HCT116 (cell line): Measurements from ENCODE around the gene KANK4. TPM values are rescaled to one million over a fixed set of nuclear protein-coding genes. Genes with fewer than 3 reads are reported as not detected.

ENCODE experiments used
- ATAC-seq: fragments of 200-7000 bp; cut with Tn5 transposase; 2 replicates; pipeline ENCODE4 v1.9.1; 2020; ENCODE audit warnings: mild to moderate bottlenecking, moderate library complexity
- BruUV-seq: library from RNA; stranded (reverse); fragments of 400-500 nt; replicated peaks from 2 replicates; lab custom pipeline; 2021; lab: Mats Ljungman, UMichigan
- CTCF ChIA-PET: fragments of 300-600 bp; sonication (Branson Sonifier 250); formaldehyde crosslinking; loops from one replicate; lab custom pipeline; 2021; ENCODE audit warnings: antibody characterized with exemption; lab: Charles Lee
- POLR2A ChIA-PET: fragments of 300-600, 350-600 bp; sonication (Branson Sonifier 250); formaldehyde crosslinking; loops from one replicate; lab custom pipeline; 2021; ENCODE audit warnings: antibody characterized with exemption; lab: Charles Lee
- RAD21 ChIA-PET, 2 experiments: fragments of 300-600 bp; sonication (Branson Sonifier 250); formaldehyde crosslinking; loops; one replicate each; lab custom pipeline; 2023; ENCODE audit warnings: low total read pairs in 2 of 2; ENCODE audit not compliant: uncharacterized antibody in 2 of 2, unreplicated experiment in 2 of 2, low non-redundant PET in 1 of 2; lab: Charles Lee
- DNase-seq: peaks from one replicate; pipeline ENCODE4 v3.0.0-alpha.2; 2010; ENCODE audit warnings: low read depth, low spot score
- H2AFZ ChIP-seq: fragments of 200-600 bp; shearing (Covaris generic), sonication (generic); 2 replicates; pipeline ENCODE4 v1.6.1; 2017; ENCODE audit warnings: low read depth, mixed run types, mixed read lengths, antibody characterized with exemption, low read length; ENCODE audit not compliant: poor library complexity, severe bottlenecking
- H3K27ac ChIP-seq: 2 replicates; pipeline ENCODE4 v1.5.1; 2012; ENCODE audit warnings: low read depth, low read length
- H3K27me3 ChIP-seq: fragments of 200-600 bp; sonication (generic); 2 replicates; pipeline ENCODE4 v1.6.1; 2016; ENCODE audit warnings: mixed run types, low read length, mixed read lengths; ENCODE audit not compliant: insufficient read depth
- H3K36me3 ChIP-seq, 2 experiments: fragments of 200-500 bp in 1 of 2; fragments of 200-600 bp in 1 of 2; sonication (Bioruptor generic) in 1 of 2; sonication (generic) in 1 of 2; 2 replicates each; pipeline versions ENCODE4 v1.5.1 to v1.6.1; 2014 to 2016; ENCODE audit warnings: low read length in 2 of 2, inconsistent platforms in 1 of 2, mixed read lengths in 1 of 2, mixed run types in 1 of 2; ENCODE audit not compliant: insufficient read depth in 2 of 2, control insufficient read depth in 1 of 2
- H3K4me1 ChIP-seq, 2 experiments: fragments of 200-600 bp in 1 of 2; sonication (generic) in 1 of 2; 2 replicates each; pipeline versions ENCODE4 v1.5.1 to v1.6.1; 2012 to 2017; ENCODE audit warnings: low read length in 2 of 2, inconsistent platforms in 1 of 2, mild to moderate bottlenecking in 1 of 2, mixed read lengths in 1 of 2, mixed run types in 1 of 2, moderate library complexity in 1 of 2; ENCODE audit not compliant: insufficient read depth in 2 of 2, control insufficient read depth in 1 of 2
- H3K4me2 ChIP-seq: fragments of 200-600 bp; sonication (generic); 2 replicates; pipeline ENCODE4 v1.6.1; 2017; ENCODE audit warnings: mixed run types, low read length, mixed read lengths
- H3K4me3 ChIP-seq, 2 experiments: fragments of 200-600 bp in 1 of 2; sonication (generic) in 1 of 2; replicated peaks in 1 of 2; 2 replicates each; pipeline ENCODE4 v1.5.1; 2011 to 2016; ENCODE audit warnings: low read length in 2 of 2, control low read depth in 1 of 2, low read depth in 1 of 2, mild to moderate bottlenecking in 1 of 2, mixed read lengths in 1 of 2, mixed run types in 1 of 2
- H3K79me2 ChIP-seq: fragments of 200-600 bp; sonication (generic); 2 replicates; pipeline ENCODE4 v1.6.1; 2017; ENCODE audit warnings: mild to moderate bottlenecking, mixed run types, low read length, moderate library complexity, mixed read lengths; ENCODE audit not compliant: insufficient read depth
- H3K9ac ChIP-seq: fragments of 200-600 bp; sonication (generic); 2 replicates; pipeline ENCODE4 v1.6.1; 2016; ENCODE audit warnings: low read length, mixed read lengths
- H3K9me2 ChIP-seq: fragments of 200-600 bp; sonication (generic), shearing (Covaris generic); 2 replicates; pipeline ENCODE4 v1.6.1; 2017; ENCODE audit warnings: mixed run types, mild to moderate bottlenecking, moderate library complexity; ENCODE audit not compliant: insufficient read depth
- H3K9me3 ChIP-seq, 2 experiments: fragments of 200-500 bp in 1 of 2; fragments of 200-600 bp in 1 of 2; sonication (Bioruptor generic) in 1 of 2; sonication (generic) in 1 of 2; 2 replicates each; pipeline ENCODE4 v1.6.1; 2014 to 2017; ENCODE audit warnings: low read length in 2 of 2, mixed read lengths in 2 of 2, inconsistent platforms in 1 of 2, low read depth in 1 of 2, mild to moderate bottlenecking in 1 of 2, mixed run types in 1 of 2, moderate library complexity in 1 of 2; ENCODE audit not compliant: control insufficient read depth in 1 of 2, insufficient read depth in 1 of 2
- H4K20me1 ChIP-seq: fragments of 200-600 bp; sonication (generic), shearing (Covaris generic); 2 replicates; pipeline ENCODE4 v1.6.1; 2017; ENCODE audit warnings: mixed run types, mild to moderate bottlenecking, moderate library complexity; ENCODE audit not compliant: insufficient read depth
- CBX3 ChIP-seq: IDR thresholded peaks from 2 replicates; pipeline ENCODE4 v1.6.1; 2012; ENCODE audit warnings: low read depth
- CEBPB ChIP-seq: IDR thresholded peaks from 2 replicates; pipeline ENCODE4 v1.6.1; 2012; ENCODE audit warnings: low read depth
- CTCF ChIP-seq, 3 experiments: fragments of 200-600 bp in 1 of 3; sonication (generic) in 1 of 3; IDR thresholded peaks in 2 of 3; conservative IDR thresholded peaks in 1 of 3; 2 replicates each; pipeline ENCODE4 v1.5.1; 2012 to 2017; ENCODE audit warnings: low read depth in 2 of 3, low read length in 2 of 3, antibody characterized with exemption in 1 of 3, borderline replicate concordance in 1 of 3, control low read depth in 1 of 3, mild to moderate bottlenecking in 1 of 3, mixed read lengths in 1 of 3, mixed run types in 1 of 3, moderate library complexity in 1 of 3; ENCODE audit not compliant: insufficient read depth in 1 of 3
- EGR1 ChIP-seq: IDR thresholded peaks from 2 replicates; pipeline ENCODE4 v1.6.1; 2012; ENCODE audit warnings: low read depth
- EZH2phosphoT487 ChIP-seq: fragments of 200-600 bp; IDR thresholded peaks from 2 replicates; pipeline ENCODE4 v1.6.1; 2018; ENCODE audit warnings: antibody characterized with exemption, borderline replicate concordance
- JUND ChIP-seq: IDR thresholded peaks from 2 replicates; pipeline ENCODE4 v1.6.1; 2012
- POLR2A ChIP-seq: IDR thresholded peaks from 2 replicates; pipeline ENCODE4 v1.7.0; 2011; ENCODE audit warnings: borderline replicate concordance; ENCODE audit not compliant: insufficient read depth, insufficient read length; ENCODE audit errors: extremely low read depth
- POLR2AphosphoS5 ChIP-seq: IDR thresholded peaks from 2 replicates; pipeline ENCODE4 v1.6.1; 2011; ENCODE audit warnings: mild to moderate bottlenecking, low read depth, low read length, moderate library complexity
- RAD21 ChIP-seq: IDR thresholded peaks from 2 replicates; pipeline ENCODE4 v1.6.1; 2012; ENCODE audit warnings: low read depth, mild to moderate bottlenecking
- SIN3A ChIP-seq: IDR thresholded peaks from 2 replicates; pipeline ENCODE4 v1.6.1; 2012; ENCODE audit warnings: low read depth
- SP1 ChIP-seq: IDR thresholded peaks from 2 replicates; pipeline ENCODE4 v1.6.1; 2012; ENCODE audit warnings: low read depth
- SRF ChIP-seq: IDR thresholded peaks from 2 replicates; pipeline ENCODE4 v1.6.1; 2012; ENCODE audit warnings: low read depth
- TCF7L2 ChIP-seq: IDR thresholded peaks from 2 replicates; pipeline ENCODE4 v1.7.0; 2011; ENCODE audit warnings: borderline replicate concordance, inconsistent platforms; ENCODE audit not compliant: insufficient read depth, insufficient read length; ENCODE audit errors: extremely low read depth
- YY1 ChIP-seq: IDR thresholded peaks from 2 replicates; pipeline ENCODE4 v1.6.1; 2011; ENCODE audit warnings: low read length, low read depth, moderate library complexity, mild to moderate bottlenecking; ENCODE audit not compliant: insufficient replicate concordance; ENCODE audit errors: extremely low read depth
- intact Hi-C: fragments of 100-400 bp; cut with micrococcal nuclease; formaldehyde crosslinking; loops from 2 replicates; pipeline ENCODE4 v1.10.0; 2022
- total RNA-seq: library from RNA; stranded (reverse); gene quantifications from one replicate; pipeline ENCODE4 v1.2.1, GENCODE V29; 2021; ENCODE audit not compliant: unreplicated experiment
- TF ChIP-seq, protein P1 (sequence below): IDR thresholded peaks from 2 replicates; pipeline ENCODE4 v1.6.1; 2012; ENCODE audit warnings: low read depth

KANK4 gene
- total RNA-seq, 1 experiment from 2014 or later, result not detected

DNA sequence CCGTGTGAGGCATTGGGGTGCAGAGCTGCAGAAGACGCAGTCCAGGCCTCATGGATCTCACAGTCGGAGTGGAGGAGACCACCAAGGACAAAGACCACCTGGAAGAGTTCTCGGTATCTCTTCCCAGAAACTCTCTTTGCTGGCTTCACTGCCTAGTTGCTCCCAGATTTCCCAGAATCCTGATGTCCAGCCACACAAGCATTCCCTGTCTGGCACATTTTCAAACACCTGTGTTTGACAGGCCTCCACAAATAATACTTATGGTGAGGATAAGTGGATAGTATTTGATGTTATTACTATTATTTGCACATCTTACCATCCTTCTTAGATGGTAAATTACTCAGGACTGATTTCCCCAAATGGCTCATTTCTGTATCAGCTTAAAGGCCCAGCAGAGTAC lies 27.7 kb upstream of the KANK4 start (continued):
- TF ChIP-seq CTCF (IDR thresholded peaks at IDR 0.05 in 2 of 3, conservative IDR thresholded peaks at IDR 0.05 in 1 of 3; ENCODE audit: borderline replicate concordance in 1 of 3, insufficient read depth in 1 of 3, low read depth in 2 of 3, low read length in 2 of 3) (no peak), SIN3A (no peak), POLR2A (no peak), POLR2AphosphoS5 (no peak)
- TF ChIP-seq, all 23 proteins: peak for 0

GRCh38 chr1:62343911-62344310 lies 24.7 kb upstream of the KANK4 start:
- intact Hi-C loops, result no loop called here
- CTCF ChIA-PET, result no interaction called here
- H3K9ac ChIP-seq, result no peak overlapping the region
- no peak overlapping the region for H3K4me2 ChIP-seq
- no peaks in the 10 kb centered on the region for H3K27me3 ChIP-seq
- no peaks in the 10 kb centered on the region for H3K9me3 ChIP-seq
- H3K79me2 ChIP-seq, result no peaks in the 10 kb centered on the region
- no peaks in the 10 kb centered on the region for H3K36me3 ChIP-seq
- H3K9me2 ChIP-seq, result no peaks in the 10 kb centered on the region
- no TSS peak for BruUV-seq
- no peak overlapping the region for H2AFZ ChIP-seq
- RAD21 ChIA-PET, result no interaction called here
- no peaks in the 10 kb centered on the region for H3K4me1 ChIP-seq
- DNase-seq (no peak), ATAC-seq (no peak)
- H3K27ac ChIP-seq, result no peak overlapping the region
- no peaks in the 10 kb centered on the region for H4K20me1 ChIP-seq
- no peak overlapping the region for H3K4me3 ChIP-seq
- no peak for TF ChIP-seq CBX3
- TF ChIP-seq EZH2phosphoT487, result no peak
- TF ChIP-seq JUND, result no peak
- no peak for TF ChIP-seq SP1
- TF ChIP-seq SIN3A, result no peak
- TF ChIP-seq SRF, result no peak
- TF ChIP-seq YY1, result no peak
- no peak for TF ChIP-seq CEBPB
- TF ChIP-seq TCF7L2, result no peak
- TF ChIP-seq EGR1, result no peak
- no peak for TF ChIP-seq RAD21
- no peak for TF ChIP-seq POLR2A
- TF ChIP-seq, protein P1, sequence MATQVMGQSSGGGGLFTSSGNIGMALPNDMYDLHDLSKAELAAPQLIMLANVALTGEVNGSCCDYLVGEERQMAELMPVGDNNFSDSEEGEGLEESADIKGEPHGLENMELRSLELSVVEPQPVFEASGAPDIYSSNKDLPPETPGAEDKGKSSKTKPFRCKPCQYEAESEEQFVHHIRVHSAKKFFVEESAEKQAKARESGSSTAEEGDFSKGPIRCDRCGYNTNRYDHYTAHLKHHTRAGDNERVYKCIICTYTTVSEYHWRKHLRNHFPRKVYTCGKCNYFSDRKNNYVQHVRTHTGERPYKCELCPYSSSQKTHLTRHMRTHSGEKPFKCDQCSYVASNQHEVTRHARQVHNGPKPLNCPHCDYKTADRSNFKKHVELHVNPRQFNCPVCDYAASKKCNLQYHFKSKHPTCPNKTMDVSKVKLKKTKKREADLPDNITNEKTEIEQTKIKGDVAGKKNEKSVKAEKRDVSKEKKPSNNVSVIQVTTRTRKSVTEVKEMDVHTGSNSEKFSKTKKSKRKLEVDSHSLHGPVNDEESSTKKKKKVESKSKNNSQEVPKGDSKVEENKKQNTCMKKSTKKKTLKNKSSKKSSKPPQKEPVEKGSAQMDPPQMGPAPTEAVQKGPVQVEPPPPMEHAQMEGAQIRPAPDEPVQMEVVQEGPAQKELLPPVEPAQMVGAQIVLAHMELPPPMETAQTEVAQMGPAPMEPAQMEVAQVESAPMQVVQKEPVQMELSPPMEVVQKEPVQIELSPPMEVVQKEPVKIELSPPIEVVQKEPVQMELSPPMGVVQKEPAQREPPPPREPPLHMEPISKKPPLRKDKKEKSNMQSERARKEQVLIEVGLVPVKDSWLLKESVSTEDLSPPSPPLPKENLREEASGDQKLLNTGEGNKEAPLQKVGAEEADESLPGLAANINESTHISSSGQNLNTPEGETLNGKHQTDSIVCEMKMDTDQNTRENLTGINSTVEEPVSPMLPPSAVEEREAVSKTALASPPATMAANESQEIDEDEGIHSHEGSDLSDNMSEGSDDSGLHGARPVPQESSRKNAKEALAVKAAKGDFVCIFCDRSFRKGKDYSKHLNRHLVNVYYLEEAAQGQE, result no peak
- TF ChIP-seq, all 23 proteins: peak for 0
- POLR2A ChIA-PET, result no interaction called here
